GM23338 (cell line): ENCODE data around the gene COX6B2. TPM values are rescaled to one million over a fixed set of nuclear protein-coding genes. Genes with fewer than 3 reads are reported as not detected.
"Not testable (repeated sequence)": the region's sequence is repeated elsewhere in the genome, so short reads cannot be mapped to it uniquely, and the experiment has no call there.

ENCODE experiments used
- ATAC-seq: fragments of 200-7000 bp; cut with Tn5 transposase; 3 replicates; pipeline ENCODE4 v1.9.1; 2020
- DNase-seq: peaks from one replicate; pipeline ENCODE4 v3.0.0-alpha.2; 2015; ENCODE audit warnings: low spot score
- H2AFZ ChIP-seq: fragments of 200-600 bp; sonication (generic); 2 replicates; pipeline ENCODE4 v1.8.0; 2016; ENCODE audit warnings: antibody characterized with exemption, mild to moderate bottlenecking, moderate library complexity
- H3F3A ChIP-seq: fragments of 200-600 bp; sonication (generic); replicated peaks from 2 replicates; pipeline ENCODE4 v1.8.0; 2017; ENCODE audit warnings: antibody characterized with exemption, mixed run types, low read depth
- H3K27ac ChIP-seq: fragments of 200-600 bp; sonication (generic); 2 replicates; pipeline ENCODE4 v1.6.1; 2016; ENCODE audit warnings: low read depth
- H3K27me3 ChIP-seq: fragments of 200-600 bp; sonication (generic); 2 replicates; pipeline ENCODE4 v1.8.0; 2016; ENCODE audit warnings: mild to moderate bottlenecking, mixed run types, moderate library complexity; ENCODE audit not compliant: insufficient read depth
- H3K36me3 ChIP-seq: fragments of 200-600 bp; sonication (generic); 2 replicates; pipeline ENCODE4 v1.8.0; 2016; ENCODE audit warnings: mild to moderate bottlenecking; ENCODE audit not compliant: insufficient read depth
- H3K4me1 ChIP-seq: fragments of 200-600 bp; sonication (generic); 2 replicates; pipeline ENCODE4 v1.8.0; 2016; ENCODE audit warnings: mild to moderate bottlenecking, moderate library complexity; ENCODE audit not compliant: insufficient read depth
- H3K4me2 ChIP-seq: fragments of 200-600 bp; sonication (generic); 2 replicates; pipeline ENCODE4 v1.7.1; 2017; ENCODE audit warnings: mixed run types
- H3K4me3 ChIP-seq: fragments of 200-600 bp; sonication (generic); 2 replicates; pipeline ENCODE4 v1.6.1; 2016; ENCODE audit warnings: mixed run types
- H3K79me2 ChIP-seq: fragments of 200-600 bp; sonication (generic); replicated peaks from 2 replicates; pipeline ENCODE4 v1.8.0; 2017; ENCODE audit warnings: mild to moderate bottlenecking; ENCODE audit not compliant: insufficient read depth
- H3K9me2 ChIP-seq: fragments of 200-600 bp; sonication (generic); 2 replicates; pipeline ENCODE4 v1.8.0; 2017; ENCODE audit not compliant: insufficient read depth
- H4K20me1 ChIP-seq: fragments of 200-600 bp; sonication (generic); replicated peaks from 2 replicates; pipeline ENCODE4 v1.8.0; 2017; ENCODE audit warnings: mild to moderate bottlenecking; ENCODE audit not compliant: insufficient read depth
- H3K27ac Mint-ChIP-seq: 2 replicates; pipeline ENCODE4 v1.8.0; 2020; ENCODE audit warnings: inconsistent platforms, mild to moderate bottlenecking, moderate library complexity, mixed read lengths
- H3K27me3 Mint-ChIP-seq: 3 replicates; pipeline ENCODE4 v1.8.0; 2022; ENCODE audit warnings: low read depth, mild to moderate bottlenecking, moderate library complexity, mixed read lengths, inconsistent platforms; ENCODE audit not compliant: insufficient read depth, poor library complexity
- H3K36me3 Mint-ChIP-seq: 3 replicates; pipeline ENCODE4 v1.8.0; 2021; ENCODE audit warnings: low read depth, mild to moderate bottlenecking, inconsistent platforms, moderate library complexity, mixed read lengths
- H3K4me1 Mint-ChIP-seq: 3 replicates; pipeline ENCODE4 v1.8.0; 2020; ENCODE audit warnings: mild to moderate bottlenecking, inconsistent platforms, mixed read lengths
- H3K4me3 Mint-ChIP-seq: 3 replicates; pipeline ENCODE4 v1.8.0; 2021; ENCODE audit warnings: moderate library complexity, mild to moderate bottlenecking, inconsistent platforms, mixed read lengths
- H3K9me3 Mint-ChIP-seq: 3 replicates; pipeline ENCODE4 v1.8.0; 2020; ENCODE audit warnings: moderate library complexity, mild to moderate bottlenecking, inconsistent platforms, mixed read lengths
- ZNF462 ChIP-seq: fragments of 250-450 bp; sonication (Bioruptor Pico); IDR thresholded peaks from 2 replicates; pipeline ENCODE4 v1.5.0; 2020; ENCODE audit warnings: mild to moderate bottlenecking, moderate library complexity
- polyA plus RNA-seq: library from polyadenylated mRNA; unstranded; fragments of >200 nt; fragmentation: Nextera tagmentation; extraction: Ambion mirVana; gene quantifications from 2 replicates; pipeline ENCODE4 v1.2.1, GENCODE V29; 2016
- total RNA-seq: library from RNA; depleted of rRNA; stranded (reverse); fragments of >200 nt; shearing (Covaris generic); gene quantifications from 2 replicates; pipeline ENCODE4 v1.2.3, GENCODE V29; 2014

COX6B2 gene
- total and polyA plus RNA-seq, 2 experiments from 2014 or later: 2.7 to 5.3 TPM

GRCh38 chr19:55333870-55334269 lies 20.6 kb downstream of the COX6B2 start (continued):
- no peak for TF ChIP-seq ZNF462 (CRISPR knock-in tag)

GRCh38 chr19:55329791-55330190 lies 24.7 kb downstream of the COX6B2 start:
- H3K79me2 ChIP-seq, H3K36me3 ChIP-seq, DNase-seq, H3K4me3 Mint-ChIP-seq, H3K27me3 ChIP-seq, H3K4me3 ChIP-seq, H3K27ac ChIP-seq, H4K20me1 ChIP-seq, H3K4me1 Mint-ChIP-seq, H2AFZ ChIP-seq, H3K9me3 Mint-ChIP-seq, ATAC-seq, H3K27ac Mint-ChIP-seq, H3K9me2 ChIP-seq, H3K4me2 ChIP-seq, H3K36me3 Mint-ChIP-seq, H3F3A ChIP-seq, H3K4me1 ChIP-seq: not testable (repeated sequence)
- H3K27me3 Mint-ChIP-seq: peaks cover 14% of the 10 kb centered on the region

GRCh38 chr19:55328774-55329318 lies 25.7 kb downstream of the COX6B2 start:
- not testable (repeated sequence) for H4K20me1 ChIP-seq, H3K27me3 ChIP-seq, H3K36me3 Mint-ChIP-seq, H3K4me2 ChIP-seq, H3K36me3 ChIP-seq, H3K4me1 Mint-ChIP-seq, ATAC-seq, H3K9me2 ChIP-seq, H3K27ac Mint-ChIP-seq, H3K27ac ChIP-seq, H3K79me2 ChIP-seq, H3K4me1 ChIP-seq, H3K4me3 ChIP-seq, H2AFZ ChIP-seq, H3F3A ChIP-seq, H3K9me3 Mint-ChIP-seq, H3K4me3 Mint-ChIP-seq, DNase-seq
- peaks cover 17% of the 10 kb centered on the region for H3K27me3 Mint-ChIP-seq
